KMS-11 (cell line): ENCODE results near the gene FASTK.

ENCODE experiments used
- H2AFZ ChIP-seq: fragments of 200-600 bp; sonication (generic); 2 replicates; pipeline ENCODE4 v1.6.1; 2016; ENCODE audit warnings: antibody characterized with exemption, mixed run types, low read depth
- H3K27ac ChIP-seq: fragments of 200-600 bp; sonication (generic); 2 replicates; pipeline ENCODE4 v1.6.1; 2016; ENCODE audit warnings: mild to moderate bottlenecking, mixed run types
- H3K27me3 ChIP-seq: fragments of 200-600 bp; sonication (generic); 2 replicates; pipeline ENCODE4 v1.6.1; 2017; ENCODE audit warnings: mild to moderate bottlenecking, low read depth, mixed run types, moderate library complexity; ENCODE audit not compliant: insufficient read depth
- H3K36me3 ChIP-seq: fragments of 200-600 bp; sonication (generic); 2 replicates; pipeline ENCODE4 v1.6.1; 2017; ENCODE audit warnings: mild to moderate bottlenecking, mixed run types; ENCODE audit not compliant: insufficient read depth
- H3K4me1 ChIP-seq: fragments of 200-600 bp; sonication (generic); 2 replicates; pipeline ENCODE4 v1.6.1; 2016; ENCODE audit warnings: mild to moderate bottlenecking, low read depth, mixed run types; ENCODE audit not compliant: poor library complexity, severe bottlenecking
- H3K4me2 ChIP-seq: fragments of 200-600 bp; sonication (generic); 2 replicates; pipeline ENCODE4 v1.7.0; 2016; ENCODE audit warnings: mild to moderate bottlenecking, mixed run types
- H3K4me3 ChIP-seq: fragments of 200-600 bp; sonication (generic); IDR thresholded peaks from 2 replicates; pipeline ENCODE4 v1.6.1; 2017; ENCODE audit warnings: low read depth, low read length, mixed read lengths; ENCODE audit not compliant: insufficient read depth
- H3K79me2 ChIP-seq: fragments of 200-600 bp; sonication (generic); 2 replicates; pipeline ENCODE4 v1.6.1; 2016; ENCODE audit warnings: low read depth, mixed run types; ENCODE audit not compliant: insufficient read depth
- H3K9ac ChIP-seq: fragments of 200-600 bp; sonication (generic); 2 replicates; pipeline ENCODE4 v1.6.1; 2016; ENCODE audit warnings: mild to moderate bottlenecking, mixed run types
- H4K20me1 ChIP-seq: fragments of 200-600 bp; sonication (generic); 2 replicates; pipeline ENCODE4 v1.6.1; 2016; ENCODE audit warnings: mild to moderate bottlenecking, mixed run types; ENCODE audit not compliant: insufficient read depth
- TF ChIP-seq, protein P1 (sequence below): fragments of 200-600 bp; sonication (generic); conservative IDR thresholded peaks from 2 replicates; pipeline ENCODE4 v1.6.1; 2017; ENCODE audit warnings: low read depth, mild to moderate bottlenecking, antibody characterized with exemption, low read length, moderate library complexity, mixed read lengths

FASTK gene

DNA sequence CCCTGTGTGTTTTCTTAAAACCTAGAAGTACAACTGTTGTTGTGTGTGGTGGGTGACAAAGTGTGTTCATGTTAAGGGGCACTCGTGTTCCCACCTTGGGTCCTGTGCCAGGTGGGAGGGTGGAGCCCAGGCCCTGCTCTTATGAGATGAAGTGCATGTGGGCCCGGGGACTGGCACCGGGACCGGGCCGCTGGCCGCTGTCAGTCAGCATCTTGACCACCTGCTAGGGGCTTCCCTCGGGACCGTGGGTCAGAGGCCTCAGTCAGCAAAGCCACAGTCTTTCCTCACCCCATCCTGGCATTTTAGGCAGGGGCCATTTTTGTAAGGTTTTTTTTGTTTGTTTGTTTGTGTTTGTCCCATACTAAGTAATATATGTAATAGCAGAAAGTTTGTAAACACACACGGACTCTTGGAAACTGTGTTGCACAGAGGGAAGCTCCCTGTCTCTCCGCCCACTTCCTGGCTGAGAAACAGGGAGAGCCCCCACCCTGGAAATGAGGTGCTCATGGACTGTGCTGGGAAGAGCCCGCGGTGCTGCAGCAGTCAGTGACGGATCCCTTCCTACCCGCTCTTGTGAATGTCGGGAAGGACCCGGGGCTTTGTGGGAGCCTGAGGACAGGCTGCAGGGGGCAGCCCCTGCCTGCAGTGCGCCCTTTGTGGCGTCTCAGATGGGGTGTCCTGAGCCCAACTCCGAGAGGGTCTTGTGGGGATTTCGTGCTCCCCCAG is 19.0 kb upstream of the FASTK start:
- H2AFZ ChIP-seq = no peak overlapping the region
- H3K9ac ChIP-seq = no peak overlapping the region
- H3K36me3 ChIP-seq = no peaks in the 10 kb centered on the region
- no peak overlapping the region for H3K4me2 ChIP-seq
- TF ChIP-seq, protein P1, sequence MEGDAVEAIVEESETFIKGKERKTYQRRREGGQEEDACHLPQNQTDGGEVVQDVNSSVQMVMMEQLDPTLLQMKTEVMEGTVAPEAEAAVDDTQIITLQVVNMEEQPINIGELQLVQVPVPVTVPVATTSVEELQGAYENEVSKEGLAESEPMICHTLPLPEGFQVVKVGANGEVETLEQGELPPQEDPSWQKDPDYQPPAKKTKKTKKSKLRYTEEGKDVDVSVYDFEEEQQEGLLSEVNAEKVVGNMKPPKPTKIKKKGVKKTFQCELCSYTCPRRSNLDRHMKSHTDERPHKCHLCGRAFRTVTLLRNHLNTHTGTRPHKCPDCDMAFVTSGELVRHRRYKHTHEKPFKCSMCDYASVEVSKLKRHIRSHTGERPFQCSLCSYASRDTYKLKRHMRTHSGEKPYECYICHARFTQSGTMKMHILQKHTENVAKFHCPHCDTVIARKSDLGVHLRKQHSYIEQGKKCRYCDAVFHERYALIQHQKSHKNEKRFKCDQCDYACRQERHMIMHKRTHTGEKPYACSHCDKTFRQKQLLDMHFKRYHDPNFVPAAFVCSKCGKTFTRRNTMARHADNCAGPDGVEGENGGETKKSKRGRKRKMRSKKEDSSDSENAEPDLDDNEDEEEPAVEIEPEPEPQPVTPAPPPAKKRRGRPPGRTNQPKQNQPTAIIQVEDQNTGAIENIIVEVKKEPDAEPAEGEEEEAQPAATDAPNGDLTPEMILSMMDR = no peak
- no peaks in the 10 kb centered on the region for H3K27me3 ChIP-seq
- H4K20me1 ChIP-seq = peaks cover 18% of the 10 kb centered on the region
- H3K27ac ChIP-seq = no peak overlapping the region
- H3K4me1 ChIP-seq = no peaks in the 10 kb centered on the region
- peaks cover 81% of the 10 kb centered on the region for H3K79me2 ChIP-seq
- no peak overlapping the region for H3K4me3 ChIP-seq

GRCh38 chr7:151095828-151096475 is 15.3 kb upstream of the FASTK start:
- TF ChIP-seq, protein P1 = no peak
- Histone ChIP-seq H3K9ac (no peak overlapping the region), H3K36me3 (no peaks in the 10 kb centered on the region; the same call in 1 of the 2 replicates), H4K20me1 (peaks cover 29% of the 10 kb centered on the region), H3K27ac (no peak overlapping the region), H3K4me2 (no peak overlapping the region), H3K4me1 (no peaks in the 10 kb centered on the region), H3K79me2 (peaks cover 92% of the 10 kb centered on the region), H2AFZ (no peak overlapping the region), H3K4me3 (no peak overlapping the region), H3K27me3 (no peaks in the 10 kb centered on the region)

DNA sequence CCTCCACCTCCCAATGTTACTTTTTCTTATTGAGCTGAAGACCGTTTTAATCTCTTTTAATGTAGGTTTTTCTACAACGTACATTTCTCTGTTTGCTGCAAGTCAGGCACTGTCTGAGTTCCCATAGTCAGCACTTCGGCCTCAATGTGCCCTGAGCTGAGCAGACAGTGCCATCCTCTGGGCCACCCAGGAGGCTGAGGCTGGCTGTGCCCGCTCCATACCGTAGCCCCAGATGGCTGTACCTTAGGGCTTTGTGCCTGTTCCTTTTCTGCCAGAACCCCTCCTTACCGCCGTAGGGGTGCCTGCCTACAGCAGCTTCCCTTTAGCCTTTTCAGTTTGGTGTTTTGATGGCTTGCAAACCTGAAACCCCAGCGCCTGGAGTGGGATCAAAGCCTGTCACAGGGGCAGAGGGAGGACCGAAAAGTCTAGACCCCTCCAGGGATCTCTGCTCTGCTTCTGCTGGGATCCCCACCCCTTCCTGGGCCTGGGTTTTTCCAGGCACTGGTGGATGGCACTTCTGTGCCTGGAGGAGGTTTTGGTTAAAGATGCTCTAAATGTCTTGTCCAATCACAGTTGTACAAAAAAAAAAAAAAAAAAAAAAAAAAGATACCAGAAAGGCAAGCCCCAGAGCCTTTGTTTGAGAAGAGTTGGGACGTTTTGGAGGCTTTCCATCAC is 14.7 kb upstream of the FASTK start:
- Histone ChIP-seq H4K20me1 (peaks cover 27% of the 10 kb centered on the region), H3K4me2 (no peak overlapping the region), H3K9ac (no peak overlapping the region)

GRCh38 chr7:151094675-151095074 is 14.1 kb upstream of the FASTK start:
- Histone ChIP-seq H3K79me2 (peaks cover 94% of the 10 kb centered on the region), H3K36me3 (no peaks in the 10 kb centered on the region; the same call in 1 of the 2 replicates), H3K9ac (no peak overlapping the region), H3K27me3 (no peaks in the 10 kb centered on the region), H4K20me1 (peaks cover 21% of the 10 kb centered on the region), H3K4me1 (no peaks in the 10 kb centered on the region), H3K4me3 (no peak overlapping the region), H2AFZ (no peak overlapping the region), H3K4me2 (no peak overlapping the region), H3K27ac (no peak overlapping the region)
- TF ChIP-seq, protein P1 = no peak

More for the DNA sequence above, 14.7 kb upstream of the FASTK start:
- no peaks in the 10 kb centered on the region for H3K27me3 ChIP-seq
- H3K27ac ChIP-seq = no peak overlapping the region
- H3K4me1 ChIP-seq = no peaks in the 10 kb centered on the region
- peaks cover 94% of the 10 kb centered on the region for H3K79me2 ChIP-seq
- TF ChIP-seq, protein P1 = no peak
- H2AFZ ChIP-seq = no peak overlapping the region
- no peaks in the 10 kb centered on the region; the same call in 1 of the 2 replicates for H3K36me3 ChIP-seq
- no peak overlapping the region for H3K4me3 ChIP-seq
